HFFc6 (cell line): Measurements from ENCODE around the gene B3GAT1. TPM values are rescaled to one million over a fixed set of nuclear protein-coding genes. Genes with fewer than 3 reads are reported as not detected.

Source experiments
- DNase-seq: peaks from one replicate; pipeline ENCODE4 v3.0.0-alpha.2; 2018
- H3K27ac Mint-ChIP-seq: 2 replicates; pipeline ENCODE4 v1.8.0; 2020; ENCODE audit warnings: mild to moderate bottlenecking, mixed read lengths
- H3K27me3 Mint-ChIP-seq: 2 replicates; pipeline ENCODE4 v1.8.0; 2021; ENCODE audit warnings: mild to moderate bottlenecking, moderate library complexity, mixed read lengths; ENCODE audit not compliant: insufficient read depth
- H3K36me3 Mint-ChIP-seq: 2 replicates; pipeline ENCODE4 v1.8.0; 2021; ENCODE audit warnings: low read depth, mixed read lengths
- H3K4me1 Mint-ChIP-seq: 2 replicates; pipeline ENCODE4 v1.8.0; 2020; ENCODE audit warnings: low read depth, mixed read lengths
- H3K4me3 Mint-ChIP-seq: 2 replicates; pipeline ENCODE4 v1.8.0; 2020; ENCODE audit warnings: mild to moderate bottlenecking, moderate library complexity, mixed read lengths
- H3K9me3 Mint-ChIP-seq: 2 replicates; pipeline ENCODE4 v1.8.0; 2020; ENCODE audit warnings: mild to moderate bottlenecking, mixed read lengths
- CTCF ChIP-seq: fragments of 200-600 bp; sonication (generic); IDR thresholded peaks from 2 replicates; pipeline ENCODE4 v1.5.0; 2021; ENCODE audit warnings: antibody characterized with exemption, mild to moderate bottlenecking
- total RNA-seq, 6 experiments: library from RNA; stranded (reverse); fragmentation: NEBNext Ultra II Directional; extraction: Animal tissue kit (Norgen Biotek cat#: 25700); gene quantifications; 2 replicates in 1 of 6; 3 replicates in 5 of 6; pipeline ENCODE4 v1.2.3, GENCODE V29; 2021

Gene B3GAT1
- total RNA-seq, 6 experiments from 2014 or later = not detected

GRCh38 chr11:134358856-134359490 lies 53.1 kb downstream of the B3GAT1 start:
- H3K4me1 Mint-ChIP-seq = no peaks in the 10 kb centered on the region
- peaks cover 3% of the 10 kb centered on the region; the same call in 1 of the 2 replicates for H3K27me3 Mint-ChIP-seq
- H3K4me3 Mint-ChIP-seq = no peak overlapping the region
- H3K9me3 Mint-ChIP-seq = peaks cover 43% of the 10 kb centered on the region
- DNase-seq = no peak
- no peaks in the 10 kb centered on the region; the same call in 1 of the 2 replicates for H3K36me3 Mint-ChIP-seq
- H3K27ac Mint-ChIP-seq = no peak overlapping the region
- no peak for TF ChIP-seq CTCF

GRCh38 chr11:134358165-134358855 lies 53.7 kb downstream of the B3GAT1 start:
- Mint-ChIP-seq H3K27ac (no peak overlapping the region), H3K4me1 (no peaks in the 10 kb centered on the region), H3K36me3 (no peaks in the 10 kb centered on the region; the same call in 1 of the 2 replicates), H3K4me3 (no peak overlapping the region), H3K9me3 (peaks cover 43% of the 10 kb centered on the region), H3K27me3 (peaks cover 2% of the 10 kb centered on the region; the same call in 1 of the 2 replicates)
- TF ChIP-seq CTCF = no peak
- DNase-seq = no peak

- H3K36me3 Mint-ChIP-seq = no peaks in the 10 kb centered on the region; the same call in 1 of the 2 replicates
- no peaks in the 10 kb centered on the region for H3K4me1 Mint-ChIP-seq
- peaks cover 44% of the 10 kb centered on the region for H3K9me3 Mint-ChIP-seq
- no peak overlapping the region for H3K27ac Mint-ChIP-seq
- no peaks in the 10 kb centered on the region; the same call in 1 of the 2 replicates for H3K27me3 Mint-ChIP-seq
- no peak for DNase-seq
- no peak for TF ChIP-seq CTCF
- H3K4me3 Mint-ChIP-seq = no peak overlapping the region
Observed at GRCh38 chr11:134357545-134357839, 54.5 kb downstream of the B3GAT1 start.

- Mint-ChIP-seq H3K4me1 (no peaks in the 10 kb centered on the region), H3K4me3 (no peak overlapping the region), H3K27ac (no peak overlapping the region), H3K27me3 (no peaks in the 10 kb centered on the region; the same call in 1 of the 2 replicates), H3K9me3 (peaks cover 45% of the 10 kb centered on the region), H3K36me3 (no peaks in the 10 kb centered on the region; the same call in 1 of the 2 replicates)
- no peak for DNase-seq
- no peak for TF ChIP-seq CTCF
Observed at GRCh38 chr11:134356656-134357544, 55.1 kb downstream of the B3GAT1 start.

- TF ChIP-seq CTCF = no peak
- H3K27ac Mint-ChIP-seq = no peak overlapping the region
- H3K4me1 Mint-ChIP-seq = no peaks in the 10 kb centered on the region
- no peak for DNase-seq
- H3K9me3 Mint-ChIP-seq = peaks cover 37% of the 10 kb centered on the region
- no peak overlapping the region for H3K4me3 Mint-ChIP-seq
- no peaks in the 10 kb centered on the region for H3K36me3 Mint-ChIP-seq
- H3K27me3 Mint-ChIP-seq = no peaks in the 10 kb centered on the region; the same call in 1 of the 2 replicates
Observed at GRCh38 chr11:134355656-134356055, 56.4 kb downstream of the B3GAT1 start.
